Measurements from ENCODE around the gene NEDD8.

- no peak for TF ChIP-seq CTCF (IDR thresholded peaks at IDR 0.05; ENCODE audit: borderline replicate concordance, extremely low read depth, low read length, poor library complexity, severe bottlenecking)
- TF ChIP-seq EZH2 (IDR thresholded peaks at IDR 0.05; ENCODE audit: borderline replicate concordance, low read depth, low read length, severe bottlenecking), result no peak
Observed at GRCh38 chr14:24176599-24176998, 55.6 kb downstream of the NEDD8 start.
